ENCODE measurements around the gene NKX3-2.

NKX3-2 gene

GRCh38 chr4:13515268-13515667 lies 29.0 kb downstream of the NKX3-2 start:
- no peak for FAIRE-seq
- no peak for DNase-seq (ENCODE audit: insufficient read length, low spot score)

- DNase-seq (ENCODE audit: insufficient read length, low spot score): no peak
- no peak for FAIRE-seq
Observed at GRCh38 chr4:13514722-13515121, 29.6 kb downstream of the NKX3-2 start.

- FAIRE-seq (no peak), DNase-seq (ENCODE audit: insufficient read length, low spot score) (no peak)
Observed at GRCh38 chr4:13511101-13511500, 33.2 kb downstream of the NKX3-2 start.

- FAIRE-seq (no peak), DNase-seq (ENCODE audit: insufficient read length, low spot score) (no peak)
Observed at GRCh38 chr4:13509442-13509841, 34.9 kb downstream of the NKX3-2 start.

GRCh38 chr4:13504374-13504773 lies 39.9 kb downstream of the NKX3-2 start:
- FAIRE-seq (no peak), DNase-seq (ENCODE audit: insufficient read length, low spot score) (no peak)

GRCh38 chr4:13498469-13498868 lies 45.8 kb downstream of the NKX3-2 start:
- DNase-seq (ENCODE audit: insufficient read length, low spot score) (no peak), FAIRE-seq (no peak)

GRCh38 chr4:13496605-13497004 lies 47.7 kb downstream of the NKX3-2 start:
- DNase-seq (ENCODE audit: insufficient read length, low spot score) (no peak), FAIRE-seq (no peak)

- FAIRE-seq (no peak), DNase-seq (ENCODE audit: insufficient read length, low spot score) (no peak)
Observed at GRCh38 chr4:13495753-13496152, 48.6 kb downstream of the NKX3-2 start.

- DNase-seq (ENCODE audit: insufficient read length, low spot score) (no peak), FAIRE-seq (no peak)
Observed at GRCh38 chr4:13493793-13494192, 50.5 kb downstream of the NKX3-2 start.

GRCh38 chr4:13492747-13493146 lies 51.6 kb downstream of the NKX3-2 start:
- no peak for FAIRE-seq
- no peak for DNase-seq (ENCODE audit: insufficient read length, low spot score)
